ENCODE results near the gene SMC1B.
"Not testable (repeated sequence)": the region's sequence is repeated elsewhere in the genome, so short reads cannot be mapped to it uniquely, and the experiment has no call there.

SMC1B gene

DNA sequence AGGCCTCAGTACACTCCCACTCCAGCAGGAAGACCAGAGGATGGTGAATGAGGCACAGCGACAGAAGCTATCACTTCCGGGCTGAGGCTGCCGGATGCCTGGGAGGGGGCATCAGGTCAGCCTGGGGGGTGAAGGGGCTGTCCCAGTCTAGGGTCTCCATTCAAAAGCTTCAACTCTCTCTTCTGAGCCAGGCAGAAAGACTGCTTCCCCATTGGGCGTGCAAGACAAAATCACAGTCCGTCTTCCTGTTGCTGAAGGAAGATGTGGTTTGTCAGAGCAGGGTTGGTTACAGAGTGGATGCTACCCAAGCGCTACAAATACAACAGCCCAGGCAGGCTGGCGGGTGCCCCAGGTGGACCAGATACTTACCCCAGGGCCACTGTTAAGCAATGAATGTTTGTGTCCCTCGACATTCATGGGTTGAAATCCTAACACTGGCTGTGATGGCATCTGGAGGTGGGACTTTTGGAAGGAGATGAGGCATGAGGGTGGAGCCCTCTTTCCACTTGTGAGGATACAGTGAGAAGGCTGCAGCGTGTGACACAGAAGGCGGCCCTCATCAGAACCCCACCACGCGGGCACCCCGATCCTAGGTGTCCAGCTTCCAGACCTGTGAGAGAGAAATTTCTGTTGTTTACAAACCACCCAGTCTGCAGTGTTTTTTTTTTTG lies 116.6 kb downstream of the SMC1B start:
- DNase-seq (ENCODE audit: low read depth): no peak

DNA sequence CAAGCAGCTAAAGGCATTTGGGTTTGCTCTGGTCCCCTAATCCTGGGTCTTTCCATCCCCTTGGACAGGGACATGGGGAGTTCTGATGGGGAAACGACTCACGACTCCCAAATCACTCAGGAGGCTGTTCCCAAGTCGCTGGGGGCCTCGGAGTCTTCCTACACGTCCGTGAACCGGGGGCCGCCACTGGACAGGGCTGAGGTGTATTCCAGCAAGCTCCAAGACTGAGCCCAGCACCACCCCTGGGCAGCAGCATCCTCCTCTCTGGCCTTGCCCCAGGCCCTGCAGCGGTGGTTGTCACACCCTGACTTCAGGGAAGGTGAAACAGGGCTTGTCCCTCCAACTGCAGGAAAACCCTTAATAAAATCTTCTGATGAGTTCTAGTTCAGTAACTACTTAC lies 117.9 kb downstream of the SMC1B start:
- no peak for DNase-seq (ENCODE audit: low read depth)

DNA sequence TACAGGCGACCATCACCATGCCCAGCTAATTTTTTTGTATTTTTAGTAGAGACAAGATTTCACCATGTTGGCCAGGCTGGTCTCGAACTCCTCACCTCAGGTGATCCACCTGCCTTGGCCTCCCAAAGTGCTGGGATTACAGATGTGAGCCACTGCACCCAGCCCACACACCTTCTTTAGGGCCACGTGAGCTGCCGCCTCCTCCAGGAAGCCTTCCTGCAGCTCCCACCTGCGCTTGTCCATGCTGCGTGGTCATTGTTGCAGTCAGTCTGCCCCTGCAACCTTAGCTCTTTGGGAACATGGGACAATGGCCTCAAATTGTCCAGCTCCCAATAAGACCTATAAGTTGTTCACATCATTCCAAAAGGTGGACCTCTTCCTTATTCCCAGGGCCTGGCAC lies 118.4 kb downstream of the SMC1B start:
- not testable (repeated sequence) for DNase-seq (ENCODE audit: low read depth)
